H9 (cell line): ENCODE results near the gene MAP3K20. TPM values are rescaled to one million over a fixed set of nuclear protein-coding genes. Genes with fewer than 3 reads are reported as not detected.

Experiments used
- DNase-seq: peaks from one replicate; pipeline ENCODE4 v3.0.0-alpha.2; 2017
- H2AFZ ChIP-seq: one replicate; pipeline ENCODE4 v1.6.1; 2013; ENCODE audit warnings: mild to moderate bottlenecking, low read length, control low read depth, moderate library complexity
- H2AK5ac ChIP-seq: 2 replicates; pipeline ENCODE4 v1.6.1; 2013; ENCODE audit warnings: low read length, control low read depth, mixed read lengths; ENCODE audit not compliant: insufficient read length
- H2BK120ac ChIP-seq: one replicate; pipeline ENCODE4 v1.6.1; 2013; ENCODE audit warnings: low read depth, mild to moderate bottlenecking, low read length, control low read depth, inconsistent platforms; ENCODE audit not compliant: poor library complexity, severe bottlenecking
- H2BK12ac ChIP-seq: 2 replicates; pipeline ENCODE4 v1.6.1; 2013; ENCODE audit warnings: low read length, control low read depth, mixed read lengths, low read depth; ENCODE audit not compliant: insufficient read length
- H2BK15ac ChIP-seq: 2 replicates; pipeline ENCODE4 v1.6.1; 2013; ENCODE audit warnings: low read depth, low read length, control low read depth
- H2BK20ac ChIP-seq: one replicate; pipeline ENCODE4 v1.6.1; 2013; ENCODE audit warnings: low read depth, mild to moderate bottlenecking, low read length, control low read depth, inconsistent platforms; ENCODE audit not compliant: poor library complexity, severe bottlenecking
- H2BK5ac ChIP-seq: 2 replicates; pipeline ENCODE4 v1.6.1; 2013; ENCODE audit warnings: low read length, control low read depth, mixed read lengths; ENCODE audit not compliant: insufficient read length
- H3K14ac ChIP-seq: 2 replicates; pipeline ENCODE4 v1.6.1; 2013; ENCODE audit warnings: low read length, control low read depth; ENCODE audit not compliant: insufficient read depth
- H3K18ac ChIP-seq: 2 replicates; pipeline ENCODE4 v1.6.1; 2013; ENCODE audit warnings: low read depth, mild to moderate bottlenecking, mixed read lengths, low read length, control low read depth; ENCODE audit not compliant: insufficient read length
- H3K23ac ChIP-seq: 2 replicates; pipeline ENCODE4 v1.6.1; 2013; ENCODE audit warnings: low read length, control low read depth, mixed read lengths, low read depth; ENCODE audit not compliant: insufficient read length
- H3K23me2 ChIP-seq: 2 replicates; pipeline ENCODE4 v1.6.1; 2013; ENCODE audit warnings: low read depth, mild to moderate bottlenecking, mixed read lengths, low read length, control low read depth; ENCODE audit not compliant: insufficient read length, poor library complexity, severe bottlenecking
- H3K27ac ChIP-seq: 2 replicates; pipeline ENCODE4 v1.5.1; 2013; ENCODE audit warnings: low read length, control low read depth, mixed read lengths, low read depth; ENCODE audit not compliant: insufficient read length
- H3K27me3 ChIP-seq: 2 replicates; pipeline ENCODE4 v1.6.1; 2013; ENCODE audit warnings: low read length, control low read depth, inconsistent platforms; ENCODE audit not compliant: insufficient read depth
- H3K4ac ChIP-seq: 2 replicates; pipeline ENCODE4 v1.6.1; 2013; ENCODE audit warnings: low read depth, mild to moderate bottlenecking, control low read depth, inconsistent platforms, low read length, moderate library complexity
- H3K4me1 ChIP-seq: 2 replicates; pipeline ENCODE4 v1.6.1; 2013; ENCODE audit warnings: low read length, control low read depth, inconsistent platforms; ENCODE audit not compliant: insufficient read depth
- H3K4me2 ChIP-seq: 2 replicates; pipeline ENCODE4 v1.6.1; 2013; ENCODE audit warnings: low read length, control low read depth, mixed read lengths; ENCODE audit not compliant: insufficient read length, insufficient read depth
- H3K56ac ChIP-seq: 2 replicates; pipeline ENCODE4 v1.6.1; 2013; ENCODE audit warnings: low read depth, mild to moderate bottlenecking, mixed read lengths, low read length, control low read depth; ENCODE audit not compliant: insufficient read length
- H3K79me1 ChIP-seq: 2 replicates; pipeline ENCODE4 v1.6.1; 2013; ENCODE audit warnings: low read depth, mild to moderate bottlenecking, moderate library complexity, low read length, control low read depth, inconsistent platforms; ENCODE audit not compliant: insufficient read depth, poor library complexity, severe bottlenecking
- H3K79me2 ChIP-seq: 2 replicates; pipeline ENCODE4 v1.6.1; 2013; ENCODE audit warnings: low read length, control low read depth, inconsistent platforms; ENCODE audit not compliant: insufficient read depth
- H3K9ac ChIP-seq: 2 replicates; pipeline ENCODE4 v1.6.1; 2013; ENCODE audit warnings: low read length, control low read depth, mixed read lengths; ENCODE audit not compliant: insufficient read length; ENCODE audit errors: extremely low read depth
- H3K9me3 ChIP-seq: one replicate; pipeline ENCODE4 v1.6.1; 2013; ENCODE audit warnings: low read depth, low read length, inconsistent platforms; ENCODE audit not compliant: control insufficient read depth
- H3T11ph ChIP-seq: one replicate; pipeline ENCODE4 v1.6.1; 2013; ENCODE audit warnings: mild to moderate bottlenecking, low read length, control low read depth, inconsistent platforms
- H4K20me1 ChIP-seq: one replicate; pipeline ENCODE4 v1.6.1; 2013; ENCODE audit not compliant: control insufficient read depth, insufficient read length, insufficient read depth
- H4K5ac ChIP-seq: 2 replicates; pipeline ENCODE4 v1.6.1; 2013; ENCODE audit warnings: low read depth, mild to moderate bottlenecking, mixed read lengths, low read length, control low read depth; ENCODE audit not compliant: insufficient read length
- H4K8ac ChIP-seq: replicated peaks from 2 replicates; pipeline ENCODE4 v1.6.1; 2013; ENCODE audit warnings: low read length, control low read depth, mixed read lengths, low read depth; ENCODE audit not compliant: insufficient read length
- H4K91ac ChIP-seq: 2 replicates; pipeline ENCODE4 v1.6.1; 2013; ENCODE audit warnings: low read depth, mild to moderate bottlenecking, moderate library complexity, mixed read lengths, low read length, control low read depth; ENCODE audit not compliant: insufficient read length
- H3K27ac Mint-ChIP-seq, 3 experiments: 2 replicates in 2 of 3; 3 replicates in 1 of 3; pipeline ENCODE4 v1.8.0; 2020 to 2021; ENCODE audit warnings: mixed read lengths in 3 of 3, mild to moderate bottlenecking in 1 of 3, moderate library complexity in 1 of 3
- H3K27me3 Mint-ChIP-seq: 2 replicates; pipeline ENCODE4 v1.8.0; 2021; ENCODE audit warnings: low read depth, mild to moderate bottlenecking, moderate library complexity, mixed read lengths
- H3K36me3 Mint-ChIP-seq, 3 experiments: 2 replicates in 2 of 3; 3 replicates in 1 of 3; pipeline ENCODE4 v1.8.0; 2020 to 2021; ENCODE audit warnings: low read depth in 3 of 3, mixed read lengths in 3 of 3; ENCODE audit not compliant: insufficient read depth in 1 of 3
- H3K4me1 Mint-ChIP-seq, 2 experiments: 2 replicates each; pipeline ENCODE4 v1.8.0; 2020; ENCODE audit warnings: mixed read lengths in 2 of 2
- H3K4me3 Mint-ChIP-seq, 2 experiments: 2 replicates in 1 of 2; 3 replicates in 1 of 2; pipeline ENCODE4 v1.8.0; 2020 to 2021; ENCODE audit warnings: mild to moderate bottlenecking in 2 of 2, mixed read lengths in 2 of 2, moderate library complexity in 1 of 2
- H3K9me3 Mint-ChIP-seq, 2 experiments: 2 replicates in 1 of 2; 3 replicates in 1 of 2; pipeline ENCODE4 v1.8.0; 2020; ENCODE audit warnings: mild to moderate bottlenecking in 2 of 2, mixed read lengths in 2 of 2, moderate library complexity in 1 of 2
- WGBS: extraction: QIAGEN DNeasy Blood & Tissue Kit; methylation state at CpG from one replicate; pipeline ENCODE4 v1.1.7; 2013; ENCODE audit warnings: missing lambda C conversion rate, low lambda C conversion rate, mixed read lengths; ENCODE audit not compliant: insufficient read length; ENCODE audit errors: extremely low coverage; 5-methylcytosine and 5-hydroxymethylcytosine counted together
- total RNA-seq: library from RNA; stranded (reverse); gene quantifications from 2 replicates; pipeline ENCODE4 v1.2.1, GENCODE V29; 2021
- TF ChIP-seq, protein P1 (sequence below): fragments of 200-600 bp; sonication (generic); conservative IDR thresholded peaks from 3 replicates; pipeline ENCODE4 v1.8.0; 2021; ENCODE audit warnings: antibody characterized with exemption, mild to moderate bottlenecking

MAP3K20 gene
- total RNA-seq, 1 experiment from 2014 or later = 8.7 TPM

- no peak overlapping the region for H3K4me3 Mint-ChIP-seq
- no peak overlapping the region for H3K23ac ChIP-seq
Measured at GRCh38 chr2:173109253-173110188, 33.9 kb downstream of the MAP3K20 start.

More at GRCh38 chr2:173109253-173110188, 33.9 kb downstream of the MAP3K20 start:
- Histone ChIP-seq H3K27ac (no peak overlapping the region), H3T11ph (no peak overlapping the region), H3K9me3 (no peaks in the 10 kb centered on the region), H3K4ac (no peak overlapping the region), H2BK15ac (no peak overlapping the region), H4K20me1 (no peaks in the 10 kb centered on the region), H4K91ac (no peak overlapping the region), H3K9ac (no peak overlapping the region), H3K56ac (no peak overlapping the region), H3K18ac (no peak overlapping the region), H2BK120ac (no peak overlapping the region), H2BK12ac (no peak overlapping the region), H2BK5ac (no peak overlapping the region), H4K5ac (no peak overlapping the region), H2AFZ (no peak overlapping the region), H3K79me1 (no peaks in the 10 kb centered on the region), H4K8ac (no peak overlapping the region), H3K14ac (no peak overlapping the region), H3K4me2 (no peak overlapping the region), H3K4me1 (no peaks in the 10 kb centered on the region), H3K27me3 (no peaks in the 10 kb centered on the region), H2AK5ac (no peak overlapping the region), H3K23me2 (no peaks in the 10 kb centered on the region), H3K79me2 (no peaks in the 10 kb centered on the region), H2BK20ac (no peak overlapping the region)
- no CpG with 5 or more reads among the region's 6 CpGs for WGBS
- Mint-ChIP-seq H3K36me3 (peaks cover 0 to 10% (median 8%) of the 10 kb centered on the region in 3 experiments; a peak in 2 of 7 replicates), H3K9me3 (peaks cover 0 to 5% of the 10 kb centered on the region in 2 experiments; a peak in 1 of 5 replicates), H3K27me3 (no peaks in the 10 kb centered on the region; the same call in 1 of the 2 replicates), H3K27ac (no peak overlapping the region; a peak in 1 of 7 replicates), H3K4me1 (peaks cover 0 to 2% of the 10 kb centered on the region in 2 experiments; a peak in 1 of 4 replicates)
- TF ChIP-seq, protein P1, sequence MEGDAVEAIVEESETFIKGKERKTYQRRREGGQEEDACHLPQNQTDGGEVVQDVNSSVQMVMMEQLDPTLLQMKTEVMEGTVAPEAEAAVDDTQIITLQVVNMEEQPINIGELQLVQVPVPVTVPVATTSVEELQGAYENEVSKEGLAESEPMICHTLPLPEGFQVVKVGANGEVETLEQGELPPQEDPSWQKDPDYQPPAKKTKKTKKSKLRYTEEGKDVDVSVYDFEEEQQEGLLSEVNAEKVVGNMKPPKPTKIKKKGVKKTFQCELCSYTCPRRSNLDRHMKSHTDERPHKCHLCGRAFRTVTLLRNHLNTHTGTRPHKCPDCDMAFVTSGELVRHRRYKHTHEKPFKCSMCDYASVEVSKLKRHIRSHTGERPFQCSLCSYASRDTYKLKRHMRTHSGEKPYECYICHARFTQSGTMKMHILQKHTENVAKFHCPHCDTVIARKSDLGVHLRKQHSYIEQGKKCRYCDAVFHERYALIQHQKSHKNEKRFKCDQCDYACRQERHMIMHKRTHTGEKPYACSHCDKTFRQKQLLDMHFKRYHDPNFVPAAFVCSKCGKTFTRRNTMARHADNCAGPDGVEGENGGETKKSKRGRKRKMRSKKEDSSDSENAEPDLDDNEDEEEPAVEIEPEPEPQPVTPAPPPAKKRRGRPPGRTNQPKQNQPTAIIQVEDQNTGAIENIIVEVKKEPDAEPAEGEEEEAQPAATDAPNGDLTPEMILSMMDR = no peak
- no peak for DNase-seq
